ES-I3 (cell line): ENCODE measurements around the gene TMED10.

Source experiments
- H3K36me3 ChIP-seq: 2 replicates; pipeline ENCODE4 v1.6.1; 2013; ENCODE audit warnings: mild to moderate bottlenecking, low read length, control low read depth, moderate library complexity; ENCODE audit not compliant: insufficient read depth
- H3K4me1 ChIP-seq: 2 replicates; pipeline ENCODE4 v1.6.1; 2013; ENCODE audit warnings: mild to moderate bottlenecking, control low read depth, low read length; ENCODE audit not compliant: insufficient read depth
- H3K9ac ChIP-seq: 2 replicates; pipeline ENCODE4 v1.6.1; 2013; ENCODE audit warnings: low read depth, mild to moderate bottlenecking, low read length, moderate library complexity
- H3K9me3 ChIP-seq: 2 replicates; pipeline ENCODE4 v1.6.1; 2013; ENCODE audit warnings: mild to moderate bottlenecking, low read length, moderate library complexity; ENCODE audit not compliant: control insufficient read depth, insufficient read depth

The TMED10 gene

DNA sequence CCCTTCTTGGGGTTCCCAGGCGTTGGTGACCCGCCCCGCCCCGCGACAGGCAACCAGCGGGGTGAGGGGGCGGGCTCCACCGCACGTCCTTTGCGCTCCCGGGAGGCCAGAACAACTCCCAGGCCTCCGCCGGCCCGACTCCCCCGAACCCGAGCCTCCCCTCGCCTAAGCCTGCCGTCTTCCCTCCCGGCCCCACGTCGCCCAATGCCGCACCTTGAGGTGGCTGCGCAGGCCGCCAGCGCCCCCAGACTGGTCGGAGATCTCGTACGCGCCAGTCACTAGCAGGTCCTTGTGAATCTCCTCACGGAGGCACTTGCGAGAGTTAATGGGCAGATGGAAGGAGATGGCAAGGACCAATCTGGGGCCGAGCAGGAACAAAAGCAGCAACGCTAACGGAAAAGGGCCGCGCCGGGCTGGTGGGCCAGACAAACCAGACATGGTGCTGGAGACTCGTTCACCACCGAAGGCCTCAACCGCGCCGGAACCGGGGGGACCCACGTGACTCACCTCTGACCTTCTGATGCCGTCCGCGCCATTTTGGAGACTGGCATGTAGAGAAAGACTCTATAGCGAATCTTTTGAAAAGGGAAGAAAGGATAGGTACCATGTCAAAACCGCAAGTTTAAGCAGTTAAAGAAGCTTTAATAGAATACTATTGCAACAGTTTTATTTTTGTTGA lies at the start of gene TMED10:
Gene TMED10, minus strand, starts transcription at position 471 of the 679 bp plus-strand sequence. Its CDS starts 33 bp downstream, at position 438.
- H3K9ac ChIP-seq = peak within 1 kb of the TSS; percentile 82
- no peaks in the 10 kb centered on the region for H3K36me3 ChIP-seq
- H3K9me3 ChIP-seq = no peaks in the 10 kb centered on the region
- H3K4me1 ChIP-seq = peaks cover 3% of the 10 kb centered on the region; the same call in 1 of the 2 replicates

DNA sequence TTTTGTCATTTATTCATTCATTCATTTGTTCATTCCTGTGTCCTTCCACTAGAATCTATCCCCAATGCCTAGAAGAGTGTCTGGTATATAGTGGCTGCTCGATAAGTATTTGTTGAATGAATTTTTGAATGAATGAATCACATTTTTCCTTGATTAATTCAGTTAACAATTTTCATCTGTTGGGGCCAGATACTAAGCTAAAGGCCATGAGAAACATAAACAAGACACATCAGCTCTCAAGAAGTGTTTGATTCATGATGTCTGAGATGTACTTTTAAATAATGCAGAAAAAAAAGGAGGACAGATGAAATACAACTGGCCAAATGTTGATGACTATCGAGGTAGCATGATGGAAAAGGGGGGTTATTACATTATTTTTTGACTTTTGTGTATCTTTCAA lies 48.1 kb upstream of the TMED10 start:
- no peak overlapping the region for H3K9ac ChIP-seq
- H3K9me3 ChIP-seq = no peaks in the 10 kb centered on the region
- peaks cover 23% of the 10 kb centered on the region for H3K4me1 ChIP-seq
- H3K36me3 ChIP-seq = no peaks in the 10 kb centered on the region

DNA sequence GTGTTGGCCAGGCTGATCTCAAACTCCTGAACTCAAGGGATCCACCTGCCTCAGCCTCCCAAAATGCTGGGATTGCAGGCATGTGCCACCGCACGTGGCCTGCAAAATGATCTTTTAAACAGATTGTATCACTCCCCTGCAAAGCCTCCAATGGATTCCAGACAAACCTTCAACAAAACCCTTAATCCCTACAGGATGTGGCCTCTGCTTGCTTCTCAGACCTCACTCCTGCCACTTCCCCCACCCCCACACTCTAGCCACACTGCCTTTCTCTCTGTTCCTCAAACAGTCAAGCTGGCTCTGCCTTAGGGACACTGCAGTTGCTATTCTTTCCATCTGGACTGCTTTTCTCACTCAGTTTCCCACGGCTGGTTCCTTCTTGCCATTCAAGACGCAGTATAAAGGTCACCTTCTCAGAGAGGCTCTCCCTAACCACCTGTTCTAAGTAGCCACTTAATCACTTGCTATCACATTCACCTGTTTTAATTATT lies 47.3 kb upstream of the TMED10 start:
- Histone ChIP-seq H3K9ac (no peak overlapping the region), H3K36me3 (no peaks in the 10 kb centered on the region), H3K9me3 (no peaks in the 10 kb centered on the region), H3K4me1 (peaks cover 17% of the 10 kb centered on the region)

DNA sequence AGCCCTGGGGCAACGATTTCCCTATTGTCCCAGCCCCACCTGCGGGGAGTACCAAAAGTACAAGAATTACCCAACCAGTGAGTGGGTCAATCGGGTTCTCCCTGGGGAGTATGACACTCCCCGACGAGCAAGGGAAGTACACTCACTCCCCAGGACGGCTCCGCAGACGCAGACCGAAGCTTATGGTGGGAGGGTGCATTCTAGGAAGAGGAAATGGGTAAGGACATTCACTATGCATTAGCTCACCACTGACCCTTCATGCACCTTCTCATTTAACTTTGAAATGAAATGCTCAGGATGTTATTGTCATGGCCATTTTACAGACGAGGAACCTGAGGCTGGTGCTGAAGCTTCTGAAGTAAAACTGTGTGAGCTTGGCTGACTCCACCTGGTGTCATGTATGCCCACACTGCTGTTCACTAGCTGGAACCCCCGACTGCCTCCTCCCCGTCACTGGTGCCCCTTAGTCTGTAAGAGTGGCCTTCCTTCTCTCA lies 45.8 kb upstream of the TMED10 start:
- Histone ChIP-seq H3K9ac (peak overlapping the region; percentile 38; the same call in 1 of the 2 replicates), H3K9me3 (no peaks in the 10 kb centered on the region), H3K4me1 (peaks cover 21% of the 10 kb centered on the region), H3K36me3 (no peaks in the 10 kb centered on the region)

DNA sequence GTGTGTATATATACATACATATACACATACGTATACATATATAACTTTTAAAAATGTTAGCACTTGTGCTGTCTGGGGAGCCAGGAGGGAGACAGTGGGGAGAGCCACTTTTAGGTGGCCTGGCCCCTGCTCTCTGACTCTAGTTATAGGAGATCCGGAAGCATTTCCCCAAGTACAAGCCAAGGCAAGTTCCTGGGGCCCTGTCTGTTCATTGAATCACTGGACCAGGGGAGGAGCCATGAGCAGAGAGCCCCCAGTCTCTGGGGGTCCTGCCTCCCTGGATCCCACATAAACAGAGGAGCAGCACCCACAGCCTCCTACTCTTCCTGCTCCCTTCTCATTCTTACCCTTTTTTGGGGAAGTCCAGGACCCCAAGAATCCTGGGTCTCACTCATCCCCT lies 45.4 kb upstream of the TMED10 start:
- no peaks in the 10 kb centered on the region for H3K36me3 ChIP-seq
- peak overlapping the region; percentile 38; the same call in 1 of the 2 replicates for H3K9ac ChIP-seq
- H3K4me1 ChIP-seq = peaks cover 21% of the 10 kb centered on the region
- H3K9me3 ChIP-seq = no peaks in the 10 kb centered on the region

DNA sequence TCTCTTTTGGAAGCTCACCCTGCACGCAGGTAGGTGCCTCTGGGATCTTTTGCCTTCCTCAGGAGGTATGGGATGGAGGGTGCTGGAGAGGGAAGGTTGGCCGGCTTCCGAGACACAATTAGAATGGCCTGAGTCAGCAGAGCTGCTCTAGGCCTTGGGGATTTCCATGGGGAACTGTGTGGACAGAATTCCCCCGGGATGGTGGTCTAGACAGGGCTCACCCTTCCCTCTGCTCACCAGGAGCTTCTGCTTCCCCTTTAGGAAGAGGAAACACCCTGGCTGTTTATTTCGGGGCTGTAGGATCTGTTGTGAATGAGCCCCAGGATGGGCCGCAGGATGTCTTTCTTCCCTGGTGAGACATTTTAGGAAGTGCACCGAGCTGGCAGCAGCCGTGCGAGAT lies 43.7 kb upstream of the TMED10 start:
- peaks cover 21% of the 10 kb centered on the region for H3K4me1 ChIP-seq
- no peaks in the 10 kb centered on the region for H3K9me3 ChIP-seq
- no peaks in the 10 kb centered on the region for H3K36me3 ChIP-seq
- no peak overlapping the region for H3K9ac ChIP-seq

- Histone ChIP-seq H3K9ac (no peak overlapping the region), H3K36me3 (no peaks in the 10 kb centered on the region), H3K9me3 (no peaks in the 10 kb centered on the region), H3K4me1 (peaks cover 16% of the 10 kb centered on the region)
Measured at GRCh38 chr14:75217508-75218206, 41.2 kb upstream of the TMED10 start.

DNA sequence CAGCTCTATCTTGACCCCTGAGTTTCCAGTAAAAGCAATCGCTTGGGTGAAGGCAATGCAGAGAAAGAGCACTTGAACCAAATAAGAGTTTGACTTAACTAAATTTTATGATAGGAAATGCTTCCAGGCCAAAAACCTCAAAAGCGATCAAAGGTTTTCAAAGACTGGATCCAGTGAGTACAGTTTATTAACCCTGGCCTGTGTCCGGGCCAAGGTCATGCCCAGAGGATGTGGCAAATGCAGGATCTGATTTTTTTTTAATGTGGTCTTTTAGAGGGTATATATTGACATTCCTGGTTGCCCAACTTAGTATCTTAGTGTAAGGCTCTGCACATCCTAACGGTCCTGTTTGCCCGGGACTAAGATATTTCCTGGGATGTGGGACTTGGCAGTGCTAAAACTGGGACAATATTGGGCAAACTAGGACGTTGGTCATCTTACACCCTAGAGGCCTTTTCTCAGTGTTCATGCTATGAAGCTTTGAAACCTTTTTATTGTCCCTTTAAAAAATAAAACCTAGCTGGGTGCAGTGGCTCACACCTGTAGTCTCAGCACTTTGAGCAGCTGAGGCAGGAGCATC lies 40.1 kb upstream of the TMED10 start:
- H3K4me1 ChIP-seq = peaks cover 6% of the 10 kb centered on the region
- H3K36me3 ChIP-seq = no peaks in the 10 kb centered on the region
- H3K9me3 ChIP-seq = no peaks in the 10 kb centered on the region
- no peak overlapping the region for H3K9ac ChIP-seq

GRCh38 chr14:75215520-75215919 lies 39.1 kb upstream of the TMED10 start:
- Histone ChIP-seq H3K9me3 (no peaks in the 10 kb centered on the region), H3K9ac (no peak overlapping the region), H3K36me3 (no peaks in the 10 kb centered on the region), H3K4me1 (peaks cover 4% of the 10 kb centered on the region; the same call in 1 of the 2 replicates)

- Histone ChIP-seq H3K9me3 (no peaks in the 10 kb centered on the region), H3K9ac (no peak overlapping the region), H3K36me3 (no peaks in the 10 kb centered on the region), H3K4me1 (peaks cover 4% of the 10 kb centered on the region; the same call in 1 of the 2 replicates)
Measured at GRCh38 chr14:75214558-75214957, 38.1 kb upstream of the TMED10 start.

DNA sequence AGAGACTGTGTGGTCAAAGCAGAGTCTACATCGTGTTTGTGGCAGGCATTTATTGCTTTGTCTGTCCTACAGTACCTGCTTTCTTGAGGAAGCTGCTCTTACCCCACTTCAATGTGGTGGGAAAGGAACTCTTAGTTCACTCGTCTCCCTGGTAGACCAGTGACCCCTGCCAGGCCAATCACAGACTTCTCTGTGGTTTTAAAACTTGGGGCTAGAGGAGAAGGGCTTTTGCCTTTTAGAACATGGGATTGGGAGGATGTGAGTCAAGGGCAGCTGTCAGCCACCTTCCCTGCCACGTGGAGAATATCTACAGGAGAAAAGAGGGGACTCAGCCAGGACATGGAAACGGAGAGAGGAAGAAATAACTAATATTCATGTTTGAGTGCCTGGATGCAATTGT lies 36.8 kb upstream of the TMED10 start:
- Histone ChIP-seq H3K9ac (no peak overlapping the region), H3K9me3 (no peaks in the 10 kb centered on the region), H3K36me3 (no peaks in the 10 kb centered on the region), H3K4me1 (peaks cover 4% of the 10 kb centered on the region; the same call in 1 of the 2 replicates)

DNA sequence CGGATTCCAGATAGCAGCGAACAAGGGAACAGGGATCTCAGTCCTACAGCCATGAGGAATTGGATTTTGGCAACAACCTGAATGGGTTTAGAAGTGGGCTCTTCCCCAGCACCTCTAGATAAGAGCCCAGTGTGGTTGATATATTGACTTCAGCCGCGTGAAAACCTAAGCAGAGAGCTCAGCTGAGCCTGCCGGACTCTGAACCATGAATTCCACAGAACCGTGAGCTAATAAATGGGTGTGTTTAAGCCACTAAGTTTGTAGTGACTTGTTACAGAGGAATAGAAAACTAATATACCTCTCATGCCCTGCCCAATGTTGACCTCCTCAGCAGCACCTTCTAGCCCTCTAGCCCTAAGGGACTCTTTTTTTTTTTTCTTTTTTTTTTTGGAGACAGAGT lies 32.4 kb upstream of the TMED10 start:
- Histone ChIP-seq H3K9me3 (no peaks in the 10 kb centered on the region), H3K36me3 (no peaks in the 10 kb centered on the region)

GRCh38 chr14:75206190-75206589 lies 29.8 kb upstream of the TMED10 start:
- Histone ChIP-seq H3K9me3 (no peaks in the 10 kb centered on the region), H3K9ac (no peak overlapping the region), H3K4me1 (no peaks in the 10 kb centered on the region; the same call in 1 of the 2 replicates), H3K36me3 (no peaks in the 10 kb centered on the region)

More for the DNA sequence above, 32.4 kb upstream of the TMED10 start:
- H3K9ac ChIP-seq = no peak overlapping the region
- H3K4me1 ChIP-seq = no peaks in the 10 kb centered on the region; the same call in 1 of the 2 replicates

GRCh38 chr14:75205591-75205990 lies 29.2 kb upstream of the TMED10 start:
- Histone ChIP-seq H3K9me3 (no peaks in the 10 kb centered on the region), H3K4me1 (no peaks in the 10 kb centered on the region; the same call in 1 of the 2 replicates)

More at GRCh38 chr14:75205591-75205990, 29.2 kb upstream of the TMED10 start:
- no peaks in the 10 kb centered on the region for H3K36me3 ChIP-seq
- H3K9ac ChIP-seq = no peak overlapping the region
